Cardiac muscle cell (in vitro differentiated cells and primary cell): ENCODE results near the gene AUP1. TPM values are rescaled to one million over a fixed set of nuclear protein-coding genes. Genes with fewer than 3 reads are reported as not detected.

Experiments used
- DNase-seq, 2 donors: peaks; one replicate each; pipeline versions ENCODE4 v3.0.0 to v3.0.0-alpha.2; 2010 to 2017; ENCODE audit warnings: low read depth in 1 of 2, low spot score in 1 of 2
- H3K27ac ChIP-seq: fragments of 200-600 bp; sonication (generic); 2 replicates; pipeline ENCODE4 v1.5.1; 2016
- H3K27me3 ChIP-seq: fragments of 200-600 bp; sonication (generic); 2 replicates; pipeline ENCODE4 v1.6.0; 2016; ENCODE audit warnings: control low read depth
- H3K36me3 ChIP-seq: fragments of 200-600 bp; sonication (generic); 2 replicates; pipeline ENCODE4 v1.5.1; 2016; ENCODE audit warnings: control low read depth
- H3K4me1 ChIP-seq: fragments of 200-600 bp; sonication (generic); 2 replicates; pipeline ENCODE4 v1.8.1; 2017; ENCODE audit warnings: low read depth, mild to moderate bottlenecking, mixed run types
- H3K4me3 ChIP-seq: fragments of 200-600 bp; sonication (generic); 2 replicates; pipeline ENCODE4 v1.5.1; 2016; ENCODE audit warnings: mild to moderate bottlenecking
- H3K9me3 ChIP-seq: fragments of 200-600 bp; sonication (generic); 2 replicates; pipeline ENCODE4 v1.5.1; 2017; ENCODE audit warnings: low read depth, mild to moderate bottlenecking, control low read depth
- CTCF ChIP-seq: IDR thresholded peaks from 2 replicates; pipeline ENCODE4 v1.5.1; 2012; ENCODE audit warnings: low read depth, mild to moderate bottlenecking, low read length
- polyA plus RNA-seq: library from polyadenylated mRNA; unstranded; fragments of >200 nt; fragmentation: Nextera tagmentation; extraction: Ambion mirVana; gene quantifications from 2 replicates; pipeline ENCODE4 v1.2.1, GENCODE V29; 2016
- total RNA-seq: library from RNA; depleted of rRNA; stranded (reverse); fragments of >200 nt; gene quantifications from 2 replicates; pipeline ENCODE4 v1.2.3, GENCODE V29; 2016

The AUP1 gene
- total and polyA plus RNA-seq, 2 experiments from 2014 or later = 105 to 122 TPM

DNA sequence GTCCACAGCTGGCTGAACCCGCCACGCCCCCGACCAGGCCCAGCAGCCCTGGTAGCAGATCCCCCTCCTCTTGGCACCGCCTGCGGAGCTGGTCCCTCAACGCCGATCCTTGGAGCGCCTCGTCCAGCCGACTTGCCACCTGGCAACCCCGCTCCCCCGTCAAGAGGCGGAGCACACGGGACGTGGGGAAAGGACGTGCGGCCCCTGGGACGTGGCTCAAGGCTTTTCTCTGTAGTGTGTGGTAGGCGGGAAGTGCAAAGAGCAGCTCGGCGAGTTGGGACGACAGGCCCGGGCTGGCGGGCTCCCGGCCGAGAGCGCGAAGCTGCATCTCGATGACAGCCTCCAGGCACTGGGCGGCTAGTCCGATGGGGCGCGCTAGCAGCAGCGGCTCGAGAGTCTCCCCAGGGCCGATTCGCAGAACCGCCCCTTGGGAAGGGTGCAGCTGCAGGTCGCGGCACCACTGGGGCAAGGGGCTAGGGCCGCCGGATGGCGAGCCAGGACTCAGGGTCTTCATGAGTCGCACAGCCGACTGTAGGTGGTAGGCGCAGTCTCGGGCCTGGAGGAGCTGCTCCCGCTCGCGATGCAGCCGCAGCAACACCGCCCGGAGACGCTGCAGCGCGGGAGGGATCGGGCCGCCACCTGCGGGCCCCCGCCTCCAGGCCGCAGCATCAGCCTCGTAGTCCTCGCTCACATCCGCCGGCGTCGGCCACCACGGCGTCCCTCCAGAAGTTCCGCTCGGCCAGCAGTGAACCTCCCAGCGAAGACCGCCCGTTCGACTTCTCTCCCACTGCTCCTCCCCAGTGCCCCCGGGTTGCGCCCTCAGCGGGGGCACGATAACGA is 47.3 kb downstream of the AUP1 start:
- Histone ChIP-seq H3K4me3 (peak overlapping the region; percentile 90), H3K27me3 (no peaks in the 10 kb centered on the region), H3K9me3 (no peaks in the 10 kb centered on the region), H3K27ac (peak overlapping the region; percentile 81), H3K36me3 (peaks cover 6% of the 10 kb centered on the region), H3K4me1 (peaks cover 7% of the 10 kb centered on the region)
- peak; percentile 37 to 75 for DNase-seq
- TF ChIP-seq CTCF = no peak

DNA sequence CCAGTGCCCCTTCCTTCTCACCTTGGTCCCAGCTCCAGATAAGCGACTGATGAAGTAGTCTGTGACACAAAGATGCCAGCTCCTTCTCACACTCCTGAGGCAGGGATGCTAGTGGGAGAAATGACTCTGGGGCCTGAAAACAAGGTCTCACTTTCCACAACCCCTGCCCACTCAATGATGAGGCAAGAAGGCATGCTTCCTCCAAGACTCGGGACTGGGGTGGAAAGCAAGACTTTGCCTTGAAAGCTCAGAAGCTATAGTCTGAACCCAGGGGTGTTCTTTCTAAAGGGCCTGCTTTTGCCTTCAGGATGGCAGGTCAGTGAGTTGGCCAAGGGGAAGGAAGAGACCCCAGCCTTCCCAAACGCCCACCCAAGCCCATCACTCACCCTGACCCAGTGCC is 48.1 kb downstream of the AUP1 start:
- no peak for DNase-seq
- Histone ChIP-seq H3K4me3 (peak overlapping the region; percentile 90), H3K36me3 (peaks cover 6% of the 10 kb centered on the region), H3K9me3 (no peaks in the 10 kb centered on the region), H3K27me3 (no peaks in the 10 kb centered on the region), H3K4me1 (peaks cover 7% of the 10 kb centered on the region), H3K27ac (no peak overlapping the region)
- TF ChIP-seq CTCF = no peak

Other genes starting within 250 kb of the AUP1 start
- 2.3 and 9.0 TPM in 2 replicates for gene SLC4A5, start 186.3 kb downstream of the AUP1 start, total RNA-seq
- gene SLC4A5, start 186.3 kb downstream of the AUP1 start, polyA plus RNA-seq = 1.5 and 3.3 TPM in 2 replicates
- 130 and 156 TPM in 2 replicates for gene DCTN1, start 149.4 kb downstream of the AUP1 start, total RNA-seq
- gene DCTN1, start 149.4 kb downstream of the AUP1 start, polyA plus RNA-seq = 164 and 178 TPM in 2 replicates
- 7.6 and 9.5 TPM in 2 replicates for gene C2orf81, start 108.1 kb downstream of the AUP1 start, total RNA-seq
- gene C2orf81, start 108.1 kb downstream of the AUP1 start, polyA plus RNA-seq = 7.1 and 8.5 TPM in 2 replicates
- 88.5 and 91.5 TPM in 2 replicates for gene WDR54, start 108.0 kb downstream of the AUP1 start, total RNA-seq
- 132 and 159 TPM in 2 replicates for gene WDR54, start 108.0 kb downstream of the AUP1 start, polyA plus RNA-seq
- gene RTKN, start 87.8 kb downstream of the AUP1 start, total RNA-seq = 41.1 and 53.3 TPM in 2 replicates
- 53.3 and 61.7 TPM in 2 replicates for gene RTKN, start 87.8 kb downstream of the AUP1 start, polyA plus RNA-seq
- 23.0 and 40.9 TPM in 2 replicates for gene INO80B, start 74.6 kb downstream of the AUP1 start, total RNA-seq
- 15.4 and 23.8 TPM in 2 replicates for gene INO80B, start 74.6 kb downstream of the AUP1 start, polyA plus RNA-seq
- 168 and 174 TPM in 2 replicates for gene WBP1, start 71.3 kb downstream of the AUP1 start, total RNA-seq
- gene WBP1, start 71.3 kb downstream of the AUP1 start, polyA plus RNA-seq = 156 and 170 TPM in 2 replicates
- gene MOGS, start 64.3 kb downstream of the AUP1 start, total RNA-seq = 58.5 and 67.3 TPM in 2 replicates
- gene MOGS, start 64.3 kb downstream of the AUP1 start, polyA plus RNA-seq = 31.9 and 50.1 TPM in 2 replicates
- gene MRPL53, start 57.0 kb downstream of the AUP1 start, total RNA-seq = 50.8 and 50.9 TPM in 2 replicates
- 132 and 140 TPM in 2 replicates for gene MRPL53, start 57.0 kb downstream of the AUP1 start, polyA plus RNA-seq
- 18.1 and 33.5 TPM in 2 replicates for gene CCDC142, start 46.7 kb downstream of the AUP1 start, total RNA-seq
- 16.8 and 23.4 TPM in 2 replicates for gene CCDC142, start 46.7 kb downstream of the AUP1 start, polyA plus RNA-seq
- gene TTC31, start 46.6 kb downstream of the AUP1 start, total RNA-seq = 16.8 and 32.9 TPM in 2 replicates
- 23.0 and 29.1 TPM in 2 replicates for gene TTC31, start 46.6 kb downstream of the AUP1 start, polyA plus RNA-seq
- gene LBX2, start 30.1 kb downstream of the AUP1 start, total RNA-seq = 0.49 and 0.80 TPM in 2 replicates
- gene LBX2, start 30.1 kb downstream of the AUP1 start, polyA plus RNA-seq = 1.7 TPM in 1 of 2 replicates, not detected in the other
- 7.8 and 10.9 TPM in 2 replicates for gene PCGF1, start 22.0 kb downstream of the AUP1 start, total RNA-seq
- gene PCGF1, start 22.0 kb downstream of the AUP1 start, polyA plus RNA-seq = 14.2 and 18.9 TPM in 2 replicates
- 0.06 TPM in 1 of 2 replicates, not detected in the other for gene TLX2, start 15.3 kb downstream of the AUP1 start, total RNA-seq
- gene TLX2, start 15.3 kb downstream of the AUP1 start, polyA plus RNA-seq = not detected in 2 replicates
- 0.98 and 1.1 TPM in 2 replicates for gene DQX1, start 3.5 kb downstream of the AUP1 start, total RNA-seq
- gene DQX1, start 3.5 kb downstream of the AUP1 start, polyA plus RNA-seq = 0.60 and 0.67 TPM in 2 replicates
- 39.9 and 55.1 TPM in 2 replicates for gene HTRA2, start 227 bp upstream of the AUP1 start, total RNA-seq
- 57.6 and 82.0 TPM in 2 replicates for gene HTRA2, start 227 bp upstream of the AUP1 start, polyA plus RNA-seq
- 23.7 and 43.3 TPM in 2 replicates for gene LOXL3, start 24.2 kb upstream of the AUP1 start, total RNA-seq
- 13.4 and 31.7 TPM in 2 replicates for gene LOXL3, start 24.2 kb upstream of the AUP1 start, polyA plus RNA-seq
- gene DOK1, start 25.0 kb upstream of the AUP1 start, total RNA-seq = 12.8 and 26.1 TPM in 2 replicates
- gene DOK1, start 25.0 kb upstream of the AUP1 start, polyA plus RNA-seq = 10.0 and 20.2 TPM in 2 replicates
- gene M1AP, start 118.6 kb upstream of the AUP1 start, total RNA-seq = not detected in 2 replicates
- not detected in 2 replicates for gene M1AP, start 118.6 kb upstream of the AUP1 start, polyA plus RNA-seq
- 8.4 and 8.6 TPM in 2 replicates for gene SEMA4F, start 124.5 kb upstream of the AUP1 start, total RNA-seq
- gene SEMA4F, start 124.5 kb upstream of the AUP1 start, polyA plus RNA-seq = 8.3 and 8.7 TPM in 2 replicates